Brain microvascular endothelial cell (primary cell): Measurements from ENCODE around the gene EDEM1.
A peak's percentile ranks its signal among the peaks of the same experiment; 100 is the strongest.

ENCODE experiments used
- DNase-seq: peaks from one replicate; pipeline ENCODE4 v3.0.0-alpha.2; 2020
- H3K27ac ChIP-seq: fragments of 250-450 bp; sonication (Bioruptor Pico); 2 replicates; pipeline ENCODE4 v1.5.1; 2020; ENCODE audit warnings: mild to moderate bottlenecking, moderate library complexity
- H3K27me3 ChIP-seq: fragments of 250-450 bp; sonication (Bioruptor Pico); replicated peaks from 2 replicates; pipeline ENCODE4 v1.5.1; 2020; ENCODE audit warnings: mild to moderate bottlenecking
- H3K36me3 ChIP-seq: fragments of 250-450 bp; sonication (Bioruptor Pico); replicated peaks from 2 replicates; pipeline ENCODE4 v1.5.1; 2020; ENCODE audit warnings: mild to moderate bottlenecking
- H3K4me3 ChIP-seq: 2 replicates; pipeline ENCODE4 v1.5.1; 2011; ENCODE audit warnings: low read depth, mild to moderate bottlenecking, control low read depth, low read length, moderate library complexity
- CTCF ChIP-seq: IDR thresholded peaks from 2 replicates; pipeline ENCODE4 v1.5.1; 2011; ENCODE audit warnings: low read depth, mild to moderate bottlenecking, moderate library complexity, low read length, control low read depth, inconsistent platforms; ENCODE audit errors: missing control alignments
- in situ Hi-C: cut with HindIII; loops from 2 replicates; pipeline ENCODE4 v1.10.0; 2017; ENCODE audit warnings: low sequenced_read_pairs, low pct_ligation_motif_present

Gene EDEM1

GRCh38 chr3:5153074-5153473, 34.4 kb upstream of the EDEM1 start:
- H3K4me3 ChIP-seq = no peak overlapping the region
- DNase-seq = no peak
- H3K36me3 ChIP-seq = no peaks in the 10 kb centered on the region
- no peaks in the 10 kb centered on the region for H3K27me3 ChIP-seq
- no peak overlapping the region for H3K27ac ChIP-seq
- in situ Hi-C loops = no loop called here
- no peak for TF ChIP-seq CTCF

GRCh38 chr3:5155241-5155640, 32.3 kb upstream of the EDEM1 start:
- no peak overlapping the region for H3K4me3 ChIP-seq
- no peak overlapping the region for H3K27ac ChIP-seq
- TF ChIP-seq CTCF = no peak
- no peaks in the 10 kb centered on the region for H3K36me3 ChIP-seq
- in situ Hi-C loops = no loop called here
- no peak for DNase-seq
- H3K27me3 ChIP-seq = no peaks in the 10 kb centered on the region

- in situ Hi-C loops = no loop called here
- DNase-seq = no peak
- no peak overlapping the region for H3K4me3 ChIP-seq
- no peak for TF ChIP-seq CTCF
- H3K27ac ChIP-seq = no peak overlapping the region
- H3K36me3 ChIP-seq = no peaks in the 10 kb centered on the region
- no peaks in the 10 kb centered on the region for H3K27me3 ChIP-seq
These were observed 27.2 kb upstream of the EDEM1 start for GRCh38 chr3:5160321-5160720.

GRCh38 chr3:5160940-5161858, 26.3 kb upstream of the EDEM1 start:
- H3K27ac ChIP-seq = peak overlapping the region; percentile 87
- in situ Hi-C loops = no loop called here
- TF ChIP-seq CTCF = no peak
- no peaks in the 10 kb centered on the region for H3K36me3 ChIP-seq
- DNase-seq = peak; percentile 26
- H3K27me3 ChIP-seq = no peaks in the 10 kb centered on the region
- H3K4me3 ChIP-seq = no peak overlapping the region

GRCh38 chr3:5162102-5162501, 25.4 kb upstream of the EDEM1 start:
- no peak for TF ChIP-seq CTCF
- H3K4me3 ChIP-seq = no peak overlapping the region
- H3K27me3 ChIP-seq = no peaks in the 10 kb centered on the region
- no peaks in the 10 kb centered on the region for H3K36me3 ChIP-seq
- in situ Hi-C loops = no loop called here
- peak overlapping the region; percentile 87 for H3K27ac ChIP-seq
- peak; percentile 94 for DNase-seq
